NK-92 (cell line): Measurements from ENCODE around the gene GRM7.

Experiments used
- DNase-seq: peaks from one replicate; lab custom pipeline; 2025; ENCODE audit not compliant: unreplicated experiment; lab: John Stamatoyannopoulos, UW

Gene GRM7

GRCh38 chr3:7385635-7386034 is 524.7 kb downstream of the GRM7 start:
- no peak for DNase-seq

DNA sequence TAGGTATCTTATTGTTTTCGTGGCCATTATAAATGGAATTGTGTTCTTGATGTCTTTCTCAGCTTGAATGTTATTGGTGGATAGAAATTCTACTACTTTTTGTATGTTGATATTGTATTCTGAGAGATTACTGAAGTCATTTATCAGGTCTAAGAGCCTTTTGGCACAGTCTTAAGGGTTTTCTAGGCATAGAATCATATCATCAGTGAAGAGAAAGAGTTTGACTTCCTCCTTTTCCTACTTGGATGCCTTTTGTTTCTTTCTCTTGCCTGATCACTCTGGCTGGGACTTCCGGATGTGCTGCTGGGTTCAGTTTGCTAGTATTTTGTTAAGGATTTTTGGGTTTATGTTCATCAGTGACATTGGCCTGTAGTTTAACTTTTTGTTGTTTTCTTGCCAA is 527.1 kb downstream of the GRM7 start:
- no peak for DNase-seq

DNA sequence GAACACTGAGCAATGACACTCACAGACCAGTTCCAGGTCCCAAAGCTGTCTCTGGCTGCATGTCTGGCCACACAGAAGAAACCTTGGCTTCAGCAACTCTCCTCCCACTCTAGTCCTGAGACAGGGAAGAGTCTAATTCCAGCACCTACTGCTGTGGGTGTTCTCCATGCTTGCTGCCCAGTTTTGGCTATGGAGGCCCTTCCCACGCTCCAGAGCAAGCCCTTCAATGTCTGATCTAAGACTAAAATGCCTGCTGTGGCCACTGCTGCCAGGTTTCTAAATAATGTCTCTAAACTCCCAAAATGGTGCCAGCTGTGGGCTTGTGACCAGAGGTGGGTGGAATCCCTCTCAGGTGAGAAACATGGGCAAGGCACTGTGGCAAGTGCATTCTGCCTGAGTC is 531.3 kb downstream of the GRM7 start:
- DNase-seq = no peak

GRCh38 chr3:7393944-7394605 is 533.2 kb downstream of the GRM7 start:
- no peak for DNase-seq

DNA sequence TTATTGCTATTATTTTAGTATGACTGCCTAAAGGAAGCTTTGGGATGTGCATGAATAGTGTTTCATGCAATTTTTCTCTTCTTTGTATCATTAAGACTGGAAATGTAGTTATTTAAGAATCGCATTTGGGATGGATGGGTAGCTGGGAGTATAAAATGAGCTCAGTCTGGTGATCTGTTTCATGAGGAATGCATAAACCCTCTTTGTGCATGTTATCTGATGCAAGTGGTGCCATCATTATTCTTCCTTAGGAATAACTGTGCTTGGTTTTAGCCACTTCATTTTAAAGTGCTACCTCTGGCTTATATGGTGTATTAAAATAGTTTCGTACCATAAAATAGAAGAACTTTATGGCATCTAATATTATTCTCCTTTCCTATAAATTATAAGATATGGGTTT is 535.6 kb downstream of the GRM7 start:
- no peak for DNase-seq

DNA sequence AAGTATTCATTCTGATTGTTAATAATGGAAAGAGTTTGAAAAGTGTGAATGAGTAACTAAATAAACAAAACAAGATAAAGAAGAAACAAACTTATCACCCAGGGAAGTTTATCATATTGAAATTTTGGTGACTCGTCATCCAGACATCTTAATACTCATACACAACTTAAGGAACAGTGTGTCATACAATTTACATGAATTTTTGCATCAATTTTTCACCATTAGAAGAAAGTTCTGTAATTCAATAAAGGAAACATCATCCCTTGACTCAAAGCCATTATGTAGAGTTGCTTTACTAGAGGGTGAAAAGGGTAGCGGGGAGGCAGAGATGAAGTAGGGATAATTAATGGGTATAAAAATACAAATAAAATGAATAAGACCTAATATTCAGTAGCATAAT is 536.2 kb downstream of the GRM7 start:
- DNase-seq = no peak

DNA sequence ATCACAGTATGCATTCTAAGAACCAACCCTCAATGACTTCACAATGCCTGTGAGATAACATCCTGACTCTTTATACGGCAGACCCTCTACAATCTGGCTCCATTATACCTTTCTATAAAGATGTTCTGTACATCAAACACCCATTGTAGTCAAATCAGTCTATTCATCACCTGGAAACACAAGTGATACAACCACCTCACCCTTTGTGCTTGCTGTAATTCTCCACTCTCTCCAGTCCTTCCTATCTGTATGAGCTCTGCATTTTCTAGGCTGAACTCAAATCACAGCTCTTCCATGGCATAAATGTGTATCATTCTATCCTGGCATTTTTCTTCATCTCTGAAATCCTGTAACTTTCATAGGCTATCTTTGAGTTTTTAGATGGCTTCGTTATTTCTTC is 539.4 kb downstream of the GRM7 start:
- DNase-seq = no peak

- DNase-seq = no peak
These were observed 540.5 kb downstream of the GRM7 start for GRCh38 chr3:7401418-7401817.

DNA sequence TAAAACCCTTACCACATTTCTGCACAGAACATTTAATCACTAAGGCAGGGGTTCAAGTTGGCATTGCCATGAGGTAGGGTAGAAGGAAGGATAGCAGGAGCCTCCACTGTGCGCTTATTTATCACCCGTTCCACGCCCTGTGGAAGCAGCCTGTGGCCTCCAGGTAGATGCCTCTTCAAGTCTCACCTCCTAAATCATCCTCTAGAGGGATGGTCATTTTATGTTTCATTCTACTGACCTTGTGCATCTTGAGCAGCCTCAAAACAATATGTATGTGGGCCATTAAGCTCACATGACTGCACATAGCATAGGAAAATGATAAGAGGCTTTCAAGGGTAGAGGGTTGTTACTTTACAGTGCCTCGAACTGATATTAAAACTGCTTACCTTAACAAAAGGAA is 546.2 kb downstream of the GRM7 start:
- DNase-seq = no peak

DNA sequence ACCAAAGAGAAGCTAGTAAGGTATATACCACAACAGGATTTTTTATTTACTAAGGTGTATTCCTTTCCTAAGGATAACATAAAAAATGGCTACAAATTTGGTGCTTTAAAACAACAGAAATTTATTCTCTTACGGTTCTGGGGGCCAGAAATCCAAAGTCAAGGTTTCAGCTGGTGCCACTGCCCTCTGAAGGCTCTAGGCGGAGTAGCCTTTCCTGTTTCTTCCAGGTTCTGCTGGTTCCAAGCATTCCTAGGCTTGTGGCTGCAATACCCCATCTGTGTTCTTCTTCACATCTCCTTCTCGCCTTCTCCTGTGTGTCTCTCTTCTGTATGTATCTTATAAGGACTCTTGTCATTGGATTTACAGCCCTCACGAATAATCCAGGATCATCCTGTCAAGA is 549.9 kb downstream of the GRM7 start:
- no peak for DNase-seq

DNA sequence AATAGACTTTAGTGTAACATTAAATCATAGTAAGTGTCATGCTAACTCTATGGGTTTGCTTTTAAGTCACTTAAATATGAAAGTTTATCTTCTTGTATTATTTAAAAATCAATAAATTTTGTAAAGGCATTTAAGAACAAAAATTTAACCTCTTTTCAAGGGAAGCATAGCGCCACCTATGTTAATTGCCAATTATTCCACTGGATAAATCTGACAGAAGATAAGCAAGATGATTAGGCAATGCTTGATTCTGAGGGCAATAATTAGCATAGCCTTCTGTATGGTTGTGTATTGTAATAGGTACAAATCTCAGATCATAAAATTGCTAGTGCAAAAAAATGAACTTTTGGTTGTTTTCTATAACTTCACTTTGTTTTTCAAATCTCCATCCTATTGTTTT is 560.1 kb downstream of the GRM7 start:
- no peak for DNase-seq

DNA sequence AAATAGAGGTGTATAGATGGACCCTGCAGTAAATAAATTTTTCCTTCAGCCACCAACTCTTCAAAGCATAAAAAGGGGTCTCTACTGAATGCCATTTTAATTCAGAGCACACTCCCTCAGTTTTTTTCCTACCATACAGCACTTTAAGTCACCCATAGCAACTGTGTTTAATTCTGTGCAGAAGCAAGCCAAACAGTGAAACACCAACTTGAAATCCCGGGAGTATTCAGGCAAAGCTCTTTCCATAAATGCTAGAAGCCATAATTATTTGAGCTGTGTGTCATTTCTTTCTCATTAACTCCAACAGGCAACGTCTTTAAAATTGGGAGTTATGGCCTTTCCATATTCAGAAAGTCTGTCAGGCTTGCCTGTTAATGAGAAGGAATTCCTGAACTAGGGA is 562.1 kb downstream of the GRM7 start:
- no peak for DNase-seq

GRCh38 chr3:7423995-7424394 is 563.1 kb downstream of the GRM7 start:
- DNase-seq = no peak

DNA sequence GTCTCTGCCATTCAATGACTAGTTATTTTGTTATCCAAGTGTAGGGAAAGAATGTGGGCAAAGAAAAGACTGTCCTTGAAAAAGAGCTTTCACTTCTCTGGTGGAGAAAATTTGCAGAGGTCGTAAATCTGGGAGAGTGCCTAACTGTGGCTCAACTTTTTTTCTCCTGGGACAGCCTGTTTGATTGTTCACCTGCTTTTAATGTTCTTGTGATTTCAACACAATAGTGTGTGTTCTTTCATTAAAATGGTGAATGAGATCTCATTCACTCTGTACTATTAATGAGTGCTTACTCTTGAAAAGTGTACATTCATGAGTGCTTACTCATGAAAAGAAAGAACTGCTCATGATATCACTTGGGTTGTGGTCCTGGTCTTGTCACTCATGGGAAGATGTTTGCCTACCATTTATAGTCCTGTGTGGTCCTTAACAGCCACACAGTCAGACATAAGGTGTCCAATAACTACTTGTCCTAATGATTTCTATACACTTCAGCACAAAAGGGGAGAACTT is 567.3 kb downstream of the GRM7 start:
- DNase-seq = no peak

DNA sequence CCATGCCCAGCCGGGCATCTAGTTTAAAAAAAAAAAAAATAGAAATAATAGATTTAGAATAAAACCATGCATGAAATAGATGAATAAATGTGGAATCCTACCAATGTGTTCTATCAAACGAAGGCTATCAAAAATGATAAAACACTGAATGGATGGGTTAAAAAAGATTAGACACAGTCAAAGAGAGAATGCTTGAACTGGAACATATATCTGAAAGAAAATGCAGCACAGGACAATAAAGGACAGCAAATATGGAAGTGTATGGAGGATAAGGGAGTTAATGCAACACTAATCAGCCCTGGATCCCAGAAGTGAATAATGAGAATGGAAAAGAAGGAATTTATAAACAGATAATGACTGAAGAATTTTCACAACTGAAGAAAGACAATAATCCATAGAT is 571.7 kb downstream of the GRM7 start:
- no peak for DNase-seq

DNA sequence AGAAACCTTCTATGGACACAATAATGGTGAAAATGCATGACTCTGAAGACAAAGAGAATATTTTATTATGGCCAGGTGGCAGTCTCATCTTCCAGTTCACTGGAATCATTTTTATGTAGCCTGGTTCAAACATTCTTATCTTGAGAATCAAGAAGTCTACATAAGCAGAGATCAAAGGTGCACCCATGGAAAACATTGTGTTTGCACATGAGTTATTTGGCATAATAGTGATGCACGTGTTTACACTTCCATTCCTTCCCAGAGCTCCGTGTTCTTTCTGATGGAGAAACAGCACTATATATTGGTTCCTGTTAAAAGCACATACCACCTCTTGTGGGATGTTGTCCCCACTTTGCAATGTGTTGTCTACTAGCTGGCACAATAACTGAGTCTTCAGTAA is 572.2 kb downstream of the GRM7 start:
- DNase-seq = no peak

DNA sequence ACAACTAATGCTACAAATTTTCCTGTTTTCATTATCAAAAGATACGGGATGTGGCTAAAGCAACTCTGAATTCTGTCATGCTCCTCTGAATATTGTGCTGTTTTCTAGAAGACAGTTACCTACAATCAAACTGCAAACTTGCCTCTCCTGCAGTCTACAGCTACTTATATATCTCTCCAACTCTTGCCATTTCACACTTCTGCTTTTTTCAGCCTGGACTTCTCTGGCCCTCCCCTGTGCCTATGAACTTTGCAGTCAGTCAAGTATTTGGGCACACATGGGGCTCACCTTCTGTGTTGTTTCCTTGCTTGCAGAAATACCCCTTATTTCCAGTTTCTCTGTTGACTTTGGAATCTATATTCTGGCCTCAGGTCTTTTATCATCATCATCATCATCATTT is 575.6 kb downstream of the GRM7 start:
- DNase-seq = no peak

GRCh38 chr3:7437231-7437630 is 576.3 kb downstream of the GRM7 start:
- DNase-seq = no peak

DNA sequence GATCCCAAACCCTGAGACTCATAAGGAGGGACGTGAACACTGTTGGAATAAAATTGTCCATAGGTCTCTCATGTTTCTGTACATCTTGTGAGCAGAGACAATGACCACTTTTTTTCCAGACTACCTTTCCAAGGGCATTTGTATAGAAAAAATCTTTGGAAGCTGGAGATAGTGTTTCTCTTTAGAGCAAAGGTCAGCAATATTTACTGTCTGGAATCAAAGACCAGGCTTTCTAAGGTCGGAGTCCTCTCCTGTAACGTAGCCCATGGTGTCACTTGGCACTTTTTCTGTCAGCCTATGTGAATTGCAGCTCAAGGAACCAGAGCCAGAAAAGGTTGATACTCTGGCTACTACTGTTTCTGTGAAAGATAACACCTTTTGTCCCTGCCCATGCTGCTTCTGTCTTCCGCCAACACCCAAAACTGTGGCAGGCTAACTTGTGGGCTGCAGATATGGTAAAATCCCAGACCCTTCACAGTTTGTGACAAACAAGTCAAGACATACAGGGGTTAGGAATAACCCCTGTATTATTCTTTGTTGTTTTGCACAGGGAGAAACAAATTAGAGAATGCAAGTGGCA is 578.3 kb downstream of the GRM7 start:
- no peak for DNase-seq

DNA sequence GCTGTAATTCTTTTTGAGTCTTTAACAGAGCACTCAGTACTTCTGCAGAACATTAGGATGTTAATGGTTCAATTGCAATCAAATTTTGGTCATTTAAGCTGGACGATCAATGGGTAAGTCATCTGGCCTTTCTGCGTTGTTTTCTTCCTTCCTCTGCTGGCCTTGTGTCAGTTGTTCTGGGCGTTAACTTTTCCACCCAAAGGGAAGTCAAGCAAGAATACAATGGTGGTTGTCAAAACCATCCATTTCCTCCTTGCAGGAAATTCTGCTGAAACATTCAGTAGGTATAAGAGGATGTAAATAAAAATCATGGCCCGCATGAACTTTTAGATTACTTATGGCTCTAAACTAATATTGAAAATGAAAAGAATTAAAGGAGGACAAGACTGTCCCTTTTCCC is 584.0 kb downstream of the GRM7 start:
- DNase-seq = no peak

DNA sequence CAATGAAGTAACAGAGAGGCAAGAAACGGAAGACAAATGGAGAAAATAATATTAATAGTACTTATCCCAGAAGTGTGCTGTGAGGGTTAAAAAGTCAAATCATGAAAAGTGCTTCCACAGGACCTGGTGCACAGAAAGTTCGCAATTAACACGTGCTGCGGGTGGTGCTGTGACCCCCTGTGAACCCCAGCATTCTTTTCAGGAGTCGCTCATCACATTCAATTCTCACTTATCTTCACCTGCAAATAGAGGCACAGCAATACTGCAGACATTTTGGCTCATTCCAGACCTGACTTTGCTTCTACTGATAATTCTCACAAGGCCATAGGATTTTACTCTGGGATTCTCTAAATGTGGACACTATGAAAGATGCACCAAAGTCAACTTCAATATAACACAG is 584.4 kb downstream of the GRM7 start:
- DNase-seq = no peak

DNA sequence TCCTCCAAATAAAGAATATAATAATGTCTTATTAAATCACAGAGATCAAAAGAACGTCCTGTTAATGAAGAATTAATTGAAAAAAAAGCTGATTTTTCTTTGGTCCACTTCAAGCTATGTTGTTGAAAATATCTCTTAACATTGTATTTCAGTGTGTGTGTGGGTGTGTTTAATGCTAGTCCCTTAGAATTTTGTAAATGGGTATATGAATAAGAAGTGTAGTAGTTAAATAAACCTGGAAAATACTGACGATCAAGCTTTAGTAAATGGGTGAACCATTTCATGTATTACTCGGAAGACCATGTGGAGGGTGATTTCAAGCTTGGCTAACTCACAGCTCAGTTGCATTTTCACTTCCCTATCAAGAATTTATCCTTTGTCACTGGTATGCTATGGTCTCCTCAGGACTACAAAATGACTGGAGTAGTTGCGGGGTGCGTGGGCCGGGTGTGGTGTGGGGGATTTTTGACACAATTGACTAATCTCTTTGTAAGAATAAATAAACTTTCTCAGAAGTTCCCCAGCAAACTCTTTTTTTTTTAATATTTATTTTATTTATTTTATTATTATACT is 586.4 kb downstream of the GRM7 start:
- no peak for DNase-seq

GRCh38 chr3:7456386-7456785 is 595.5 kb downstream of the GRM7 start:
- DNase-seq = no peak
